OCI-LY3 (cell line): ENCODE measurements around the gene RNF181.
"Not testable (repeated sequence)": the region's sequence is repeated elsewhere in the genome, so short reads cannot be mapped to it uniquely, and the experiment has no call there.

Experiments used
- H2AFZ ChIP-seq: fragments of 200-600, 300-600 bp; shearing (Covaris generic); 2 replicates; pipeline ENCODE4 v1.6.0; 2014; ENCODE audit warnings: antibody characterized with exemption, low read depth, low read length
- H3K27ac ChIP-seq: fragments of 200-600, 300-600 bp; sonication (generic); 2 replicates; pipeline ENCODE4 v1.5.1; 2014; ENCODE audit warnings: mild to moderate bottlenecking, low read length, moderate library complexity, mixed read lengths
- H3K27me3 ChIP-seq: fragments of 200-600, 300-600 bp; sonication (generic); 2 replicates; pipeline ENCODE4 v1.6.1; 2014; ENCODE audit warnings: low read depth, low read length, mixed read lengths
- H3K36me3 ChIP-seq: fragments of 200-600, 300-600 bp; sonication (generic); replicated peaks from 2 replicates; pipeline ENCODE3; 2014; ENCODE audit warnings: low read depth, low read length, mixed read lengths
- H3K4me1 ChIP-seq: fragments of 300-600, 200-600 bp; sonication (generic); 2 replicates; pipeline ENCODE4 v1.6.1; 2014; ENCODE audit warnings: low read length, mixed read lengths
- H3K4me2 ChIP-seq: fragments of 200-600, 300-600 bp; sonication (generic); 2 replicates; pipeline ENCODE4 v1.6.1; 2014; ENCODE audit warnings: low read length, mixed read lengths
- H3K4me3 ChIP-seq: fragments of 300-600, 200-600 bp; sonication (generic); 2 replicates; pipeline ENCODE4 v1.5.1; 2014; ENCODE audit warnings: antibody characterized with exemption, mild to moderate bottlenecking, low read length, moderate library complexity
- H3K79me2 ChIP-seq: fragments of 300-600, 200-600 bp; shearing (Covaris generic); 2 replicates; pipeline ENCODE4 v1.6.1; 2014; ENCODE audit warnings: mild to moderate bottlenecking, low read length, mixed read lengths
- H3K9ac ChIP-seq: fragments of 300-600, 200-600 bp; shearing (Covaris generic); 2 replicates; pipeline ENCODE4 v1.6.0; 2014; ENCODE audit warnings: mild to moderate bottlenecking, low read length, moderate library complexity
- H3K9me3 ChIP-seq: fragments of 200-600, 300-600 bp; shearing (Covaris generic); 2 replicates; pipeline ENCODE4 v1.6.1; 2014; ENCODE audit warnings: low read length, mixed read lengths; ENCODE audit not compliant: insufficient read depth
- H4K20me1 ChIP-seq: fragments of 200-600, 300-600 bp; sonication (generic); 2 replicates; pipeline ENCODE4 v1.6.1; 2016; ENCODE audit warnings: low read length, mixed read lengths; ENCODE audit not compliant: insufficient read depth
- CTCF ChIP-seq: fragments of 200-600, 300-600 bp; sonication (generic); IDR thresholded peaks from 2 replicates; pipeline ENCODE4 v1.5.1; 2014; ENCODE audit warnings: antibody characterized with exemption, low read length, low read depth
- EZH2phosphoT487 ChIP-seq: fragments of 200-600 bp; shearing (Covaris generic); IDR thresholded peaks from 2 replicates; pipeline ENCODE4 v1.6.1; 2018; ENCODE audit warnings: antibody characterized with exemption, mixed run types, low read depth

RNF181 gene

GRCh38 chr2:85589181-85589580 lies 6.4 kb upstream of the RNF181 start:
- TF ChIP-seq CTCF = no peak
- TF ChIP-seq EZH2phosphoT487 = no peak

GRCh38 chr2:85589982-85590791 lies 5.4 kb upstream of the RNF181 start:
- Histone ChIP-seq H3K79me2 (peaks cover 9% of the 10 kb centered on the region), H2AFZ (no peak overlapping the region), H3K9me3 (no peaks in the 10 kb centered on the region), H3K36me3 (no peaks in the 10 kb centered on the region), H4K20me1 (no peaks in the 10 kb centered on the region), H3K4me3 (no peak overlapping the region), H3K27ac (no peak overlapping the region), H3K4me1 (peaks cover 8% of the 10 kb centered on the region), H3K4me2 (no peak overlapping the region), H3K27me3 (no peaks in the 10 kb centered on the region), H3K9ac (no peak overlapping the region)
- TF ChIP-seq CTCF (no peak), EZH2phosphoT487 (no peak)

More at GRCh38 chr2:85589181-85589580, 6.4 kb upstream of the RNF181 start:
- no peak overlapping the region for H3K4me3 ChIP-seq
- no peak overlapping the region for H3K4me2 ChIP-seq
- H3K9ac ChIP-seq = no peak overlapping the region
- H3K36me3 ChIP-seq = no peaks in the 10 kb centered on the region
- no peak overlapping the region for H2AFZ ChIP-seq
- no peaks in the 10 kb centered on the region for H3K27me3 ChIP-seq
- peaks cover 7% of the 10 kb centered on the region; the same call in 1 of the 2 replicates for H3K4me1 ChIP-seq
- H3K27ac ChIP-seq = no peak overlapping the region
- no peaks in the 10 kb centered on the region for H3K79me2 ChIP-seq
- no peaks in the 10 kb centered on the region for H3K9me3 ChIP-seq
- H4K20me1 ChIP-seq = no peaks in the 10 kb centered on the region

- H4K20me1 ChIP-seq = no peaks in the 10 kb centered on the region
- no peak overlapping the region for H3K4me2 ChIP-seq
- H3K4me3 ChIP-seq = no peak overlapping the region
- TF ChIP-seq EZH2phosphoT487 (no peak), CTCF (no peak)
- H3K9me3 ChIP-seq = no peaks in the 10 kb centered on the region
- no peaks in the 10 kb centered on the region for H3K36me3 ChIP-seq
- H2AFZ ChIP-seq = no peak overlapping the region
- no peak overlapping the region for H3K9ac ChIP-seq
- peaks cover 6% of the 10 kb centered on the region for H3K4me1 ChIP-seq
- H3K27ac ChIP-seq = no peak overlapping the region
- no peaks in the 10 kb centered on the region for H3K27me3 ChIP-seq
- peaks cover 13% of the 10 kb centered on the region for H3K79me2 ChIP-seq
Measured at GRCh38 chr2:85590950-85591349, 4.6 kb upstream of the RNF181 start.

- H2AFZ ChIP-seq = no peak overlapping the region
- no peaks in the 10 kb centered on the region for H4K20me1 ChIP-seq
- no peak for TF ChIP-seq CTCF
- no peak for TF ChIP-seq EZH2phosphoT487
- no peaks in the 10 kb centered on the region for H3K27me3 ChIP-seq
- H3K4me2 ChIP-seq = no peak overlapping the region
- peaks cover 19% of the 10 kb centered on the region for H3K79me2 ChIP-seq
- H3K36me3 ChIP-seq = no peaks in the 10 kb centered on the region
- H3K9me3 ChIP-seq = no peaks in the 10 kb centered on the region
- peaks cover 11% of the 10 kb centered on the region for H3K4me1 ChIP-seq
- H3K4me3 ChIP-seq = no peak overlapping the region
- no peak overlapping the region for H3K9ac ChIP-seq
- no peak overlapping the region for H3K27ac ChIP-seq
Measured at GRCh38 chr2:85591563-85591962, 4.0 kb upstream of the RNF181 start.

- H3K4me3 ChIP-seq, H4K20me1 ChIP-seq, H3K27ac ChIP-seq, H2AFZ ChIP-seq, H3K9ac ChIP-seq, H3K36me3 ChIP-seq, H3K27me3 ChIP-seq, H3K9me3 ChIP-seq, H3K4me2 ChIP-seq: not testable (repeated sequence)
- H3K4me1 ChIP-seq = peaks cover 13% of the 10 kb centered on the region
- peaks cover 26% of the 10 kb centered on the region for H3K79me2 ChIP-seq
Measured at GRCh38 chr2:85592299-85592698, 3.2 kb upstream of the RNF181 start.
